CD14-positive monocyte (primary cell): ENCODE data around the gene SPIRE1. TPM values are rescaled to one million over a fixed set of nuclear protein-coding genes. Genes with fewer than 3 reads are reported as not detected.

Experiments
- DNase-seq, 3 donors: peaks; one replicate each; pipeline ENCODE4 v3.0.0-alpha.2; 2011 to 2022
- H2AFZ ChIP-seq: 2 replicates; pipeline ENCODE4 v1.6.0; 2012; ENCODE audit warnings: mild to moderate bottlenecking, low read depth, low read length, inconsistent platforms; ENCODE audit not compliant: insufficient read depth, poor library complexity, severe bottlenecking
- H3K27ac ChIP-seq, 2 donors: 1 replicate in 1 of 2; 2 replicates in 1 of 2; pipeline ENCODE4 v1.5.1; 2012 to 2013; ENCODE audit warnings: low read length in 2 of 2, control low read depth in 1 of 2, inconsistent platforms in 1 of 2, low read depth in 1 of 2, mild to moderate bottlenecking in 1 of 2
- H3K27me3 ChIP-seq, 2 donors: one replicate each; pipeline versions ENCODE4 v1.6.0 to v1.6.1; 2011 to 2013; ENCODE audit warnings: low read length in 2 of 2; ENCODE audit not compliant: control insufficient read depth in 2 of 2, insufficient read depth in 2 of 2
- H3K36me3 ChIP-seq, 2 donors: replicated peaks in 1 of 2; 1 replicate in 1 of 2; 2 replicates in 1 of 2; pipeline versions ENCODE4 v1.5.1 to v1.6.1; 2012 to 2013; ENCODE audit warnings: low read length in 2 of 2, control low read depth in 1 of 2, inconsistent platforms in 1 of 2, mild to moderate bottlenecking in 1 of 2; ENCODE audit not compliant: insufficient read depth in 2 of 2, control insufficient read depth in 1 of 2
- H3K4me1 ChIP-seq, 2 donors: 1 replicate in 1 of 2; 2 replicates in 1 of 2; pipeline versions ENCODE4 v1.5.1 to v1.6.1; 2012 to 2013; ENCODE audit warnings: low read length in 2 of 2, control low read depth in 1 of 2, inconsistent platforms in 1 of 2, mild to moderate bottlenecking in 1 of 2, moderate library complexity in 1 of 2; ENCODE audit not compliant: insufficient read depth in 2 of 2, control insufficient read depth in 1 of 2
- H3K4me2 ChIP-seq: replicated peaks from 2 replicates; pipeline ENCODE3; 2012; ENCODE audit warnings: low read length, moderate library complexity, mild to moderate bottlenecking; ENCODE audit not compliant: poor library complexity, severe bottlenecking; ENCODE audit errors: extremely low read depth
- H3K4me3 ChIP-seq, 3 experiments: fragments of 200-600 bp in 1 of 3; sonication (generic) in 1 of 3; replicated peaks in 1 of 3; 1 replicate in 2 of 3; 2 replicates in 1 of 3; pipeline ENCODE4 v1.5.1; 2011 to 2013; ENCODE audit warnings: low read length in 3 of 3, mild to moderate bottlenecking in 3 of 3, control low read depth in 2 of 3, low read depth in 2 of 3, inconsistent platforms in 1 of 3, moderate library complexity in 1 of 3
- H3K79me2 ChIP-seq: 2 replicates; pipeline ENCODE4 v1.6.0; 2012; ENCODE audit warnings: mild to moderate bottlenecking, control low read depth, inconsistent platforms, low read length, moderate library complexity; ENCODE audit not compliant: insufficient read depth
- H3K9ac ChIP-seq: 2 replicates; pipeline ENCODE4 v1.6.0; 2017; ENCODE audit warnings: low read length, mild to moderate bottlenecking; ENCODE audit not compliant: insufficient read depth, poor library complexity, severe bottlenecking
- H3K9me3 ChIP-seq, 2 donors: replicated peaks in 1 of 2; 1 replicate in 1 of 2; 2 replicates in 1 of 2; pipeline versions ENCODE4 v1.5.1 to v1.6.1; 2012 to 2013; ENCODE audit warnings: low read length in 2 of 2, control low read depth in 1 of 2; ENCODE audit not compliant: control insufficient read depth in 1 of 2, insufficient read depth in 1 of 2
- H4K20me1 ChIP-seq: 2 replicates; pipeline ENCODE4 v1.6.0; 2012; ENCODE audit warnings: mild to moderate bottlenecking, low read length, control low read depth, moderate library complexity; ENCODE audit not compliant: insufficient read depth
- H3K27ac Mint-ChIP-seq, 7 donors: one replicate each; pipeline ENCODE4 v1.8.0; 2020; ENCODE audit warnings: mild to moderate bottlenecking in 7 of 7, mixed read lengths in 7 of 7, moderate library complexity in 6 of 7, inconsistent platforms in 2 of 7
- H3K27me3 Mint-ChIP-seq, 3 donors: one replicate each; pipeline ENCODE4 v1.8.0; 2021 to 2022; ENCODE audit warnings: low read depth in 3 of 3, mild to moderate bottlenecking in 3 of 3, mixed read lengths in 3 of 3, moderate library complexity in 3 of 3, inconsistent platforms in 1 of 3
- H3K36me3 Mint-ChIP-seq, 2 donors: one replicate each; pipeline ENCODE4 v1.8.0; 2020; ENCODE audit warnings: mixed read lengths in 2 of 2, inconsistent platforms in 1 of 2, mild to moderate bottlenecking in 1 of 2
- H3K4me1 Mint-ChIP-seq: one replicate; pipeline ENCODE4 v1.8.0; 2020; ENCODE audit warnings: mild to moderate bottlenecking, mixed read lengths
- H3K4me3 Mint-ChIP-seq, 2 donors: one replicate each; pipeline ENCODE4 v1.8.0; 2020; ENCODE audit warnings: mild to moderate bottlenecking in 2 of 2, mixed read lengths in 2 of 2, moderate library complexity in 1 of 2
- H3K9me3 Mint-ChIP-seq, 7 donors: one replicate each; pipeline ENCODE4 v1.8.0; 2020 to 2022; ENCODE audit warnings: mixed read lengths in 7 of 7, mild to moderate bottlenecking in 6 of 7, moderate library complexity in 6 of 7, inconsistent platforms in 2 of 7
- WGBS: methylation state at CpG from one replicate; pipeline ENCODE4 v1.1.5; 2013; ENCODE audit warnings: missing lambda C conversion rate; ENCODE audit not compliant: insufficient coverage; 5-methylcytosine and 5-hydroxymethylcytosine counted together
- intact Hi-C, 2 donors: fragments of 100-400 bp; cut with micrococcal nuclease; formaldehyde crosslinking; loops; one replicate each; pipeline versions ENCODE4 v1.15.0 to v1.15.1; 2023
- polyA plus RNA-seq, 3 donors: library from polyadenylated mRNA; depleted of rRNA in 1 of 3; unstranded in 2 of 3; stranded (reverse) in 1 of 3; fragments of 300-500 nt in 2 of 3; fragments of >200 nt in 1 of 3; fragmentation: Illumina TruSeq in 2 of 3; gene quantifications; 1 replicate in 2 of 3; 2 replicates in 1 of 3; pipeline ENCODE4 v1.2.3, GENCODE V29; 2012 to 2021
- TF ChIP-seq, protein P1 (sequence below): fragments of 200-600 bp; IDR thresholded peaks from one replicate; pipeline ENCODE4 v1.8.0; 2022; ENCODE audit warnings: antibody characterized with exemption, mild to moderate bottlenecking

The SPIRE1 gene
- polyA plus RNA-seq, 3 donors: 1.7 to 1.9 (median 1.8) TPM

- Histone ChIP-seq H3K79me2 (no peaks in the 10 kb centered on the region), H3K9me3 (peaks cover 0 to 3% of the 10 kb centered on the region in 2 donors), H3K27ac (no peak overlapping the region), H3K4me3 (no peak overlapping the region), H3K9ac (no peak overlapping the region), H3K4me1 (no peaks in the 10 kb centered on the region), H3K4me2 (no peak overlapping the region), H3K27me3 (no peaks in the 10 kb centered on the region), H4K20me1 (no peaks in the 10 kb centered on the region), H3K36me3 (no peaks in the 10 kb centered on the region), H2AFZ (no peak overlapping the region)
- Mint-ChIP-seq H3K27me3 (peaks cover 0 to 3% (median 0%) of the 10 kb centered on the region in 3 donors), H3K9me3 (peaks cover 0 to 5% (median 3%) of the 10 kb centered on the region in 7 donors), H3K36me3 (no peaks in the 10 kb centered on the region), H3K4me1 (no peaks in the 10 kb centered on the region), H3K4me3 (no peak overlapping the region), H3K27ac (no peak overlapping the region)
- no peak for DNase-seq
- intact Hi-C loops: no loop called here
- WGBS: 100% methylated on average over 2 of the region's 2 CpGs
- TF ChIP-seq, protein P1, sequence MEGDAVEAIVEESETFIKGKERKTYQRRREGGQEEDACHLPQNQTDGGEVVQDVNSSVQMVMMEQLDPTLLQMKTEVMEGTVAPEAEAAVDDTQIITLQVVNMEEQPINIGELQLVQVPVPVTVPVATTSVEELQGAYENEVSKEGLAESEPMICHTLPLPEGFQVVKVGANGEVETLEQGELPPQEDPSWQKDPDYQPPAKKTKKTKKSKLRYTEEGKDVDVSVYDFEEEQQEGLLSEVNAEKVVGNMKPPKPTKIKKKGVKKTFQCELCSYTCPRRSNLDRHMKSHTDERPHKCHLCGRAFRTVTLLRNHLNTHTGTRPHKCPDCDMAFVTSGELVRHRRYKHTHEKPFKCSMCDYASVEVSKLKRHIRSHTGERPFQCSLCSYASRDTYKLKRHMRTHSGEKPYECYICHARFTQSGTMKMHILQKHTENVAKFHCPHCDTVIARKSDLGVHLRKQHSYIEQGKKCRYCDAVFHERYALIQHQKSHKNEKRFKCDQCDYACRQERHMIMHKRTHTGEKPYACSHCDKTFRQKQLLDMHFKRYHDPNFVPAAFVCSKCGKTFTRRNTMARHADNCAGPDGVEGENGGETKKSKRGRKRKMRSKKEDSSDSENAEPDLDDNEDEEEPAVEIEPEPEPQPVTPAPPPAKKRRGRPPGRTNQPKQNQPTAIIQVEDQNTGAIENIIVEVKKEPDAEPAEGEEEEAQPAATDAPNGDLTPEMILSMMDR: no peak
Observed at GRCh38 chr18:12534820-12535219, 123.1 kb downstream of the SPIRE1 start.

DNA sequence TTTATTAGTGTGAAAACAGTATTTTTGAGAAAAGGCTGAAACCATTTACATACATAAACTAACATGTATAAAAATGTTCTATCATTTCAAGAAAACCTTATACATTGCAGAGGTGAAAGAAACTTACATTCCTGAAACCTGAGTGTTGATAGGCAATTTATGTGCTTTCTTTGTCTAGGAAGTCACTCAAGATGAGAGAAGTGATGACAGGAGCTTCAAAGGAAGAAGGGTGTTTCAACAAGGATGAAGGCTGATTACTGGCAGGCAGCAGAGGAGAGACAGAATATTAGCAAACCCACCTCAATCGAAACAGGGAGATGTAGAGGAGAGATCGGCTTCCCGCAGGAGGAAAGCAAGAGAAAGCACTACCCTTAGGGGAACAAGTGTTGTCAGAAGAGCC is 125.2 kb downstream of the SPIRE1 start:
- Histone ChIP-seq H3K36me3 (no peaks in the 10 kb centered on the region), H3K4me1 (no peaks in the 10 kb centered on the region), H2AFZ (no peak overlapping the region), H3K79me2 (no peaks in the 10 kb centered on the region), H3K9me3 (no peaks in the 10 kb centered on the region), H3K9ac (no peak overlapping the region), H3K4me2 (no peak overlapping the region), H3K27me3 (no peaks in the 10 kb centered on the region), H4K20me1 (no peaks in the 10 kb centered on the region), H3K27ac (no peak overlapping the region), H3K4me3 (no peak overlapping the region)
- TF ChIP-seq, protein P1: no peak
- Mint-ChIP-seq H3K27ac (no peak overlapping the region), H3K4me3 (no peak overlapping the region), H3K27me3 (peaks cover 0 to 6% (median 0%) of the 10 kb centered on the region in 3 donors), H3K4me1 (no peaks in the 10 kb centered on the region), H3K36me3 (no peaks in the 10 kb centered on the region), H3K9me3 (peaks cover 0 to 2% (median 0%) of the 10 kb centered on the region in 7 donors)
- DNase-seq: no peak
- intact Hi-C loops: no loop called here
- WGBS: 100% methylated on average over 2 of the region's 3 CpGs
